Measurements from ENCODE around the gene CSRNP3. TPM values are rescaled to one million over a fixed set of nuclear protein-coding genes. Genes with fewer than 3 reads are reported as not detected.

Gene CSRNP3
- total RNA-seq, 1 experiment from 2014 or later: not detected

- no peak for DNase-seq (ENCODE audit: low read depth, low spot score)
- ChIA-PET CTCF (interaction anchor here (0.7 kb wide), 1 partner anchor 411 kb away, joined by 3 read pairs; no protein-coding TSS in a partner anchor), POLR2A (no interaction called here)
- Histone ChIP-seq H3K4me1 (ENCODE audit: control insufficient read depth, insufficient read depth, low read length) (no peaks in the 10 kb centered on the region), H3K4me3 (ENCODE audit: low read depth in 2 of 2, low read length in 2 of 2) (no peak overlapping the region), H3K27me3 (ENCODE audit: control insufficient read depth, insufficient read depth, low read length) (no peaks in the 10 kb centered on the region), H3K9me3 (ENCODE audit: control insufficient read depth, insufficient read depth, low read depth, low read length) (no peaks in the 10 kb centered on the region), H3K27ac (ENCODE audit: low read length) (no peak overlapping the region), H3K36me3 (ENCODE audit: control insufficient read depth, insufficient read depth, low read length) (no peaks in the 10 kb centered on the region)
- TF ChIP-seq SIN3A (IDR thresholded peaks at IDR 0.05; ENCODE audit: borderline replicate concordance, insufficient read depth, low read depth, low read length) (no peak), POLR2AphosphoS5 (IDR thresholded peaks at IDR 0.05; ENCODE audit: low read depth, low read length) (no peak), TCF7L2 (IDR thresholded peaks at IDR 0.05; ENCODE audit: low read depth, low read length) (no peak), CTCF (IDR thresholded peaks at IDR 0.05) (no peak), REST (IDR thresholded peaks at IDR 0.05; ENCODE audit: insufficient read depth in 1 of 2, low read depth in 2 of 2, low read length in 1 of 2) (no peak)
- in situ Hi-C loops (cut with HindIII; ENCODE audit: low pct_unique_long_range_greater_than_20kb, low sequenced_read_pairs): no loop called here
- ATAC-seq: no peak
- BruUV-seq (replicated peaks): no TSS peak
- intact Hi-C loops (cut with micrococcal nuclease; ENCODE audit: unreplicated experiment): no loop called here
These were observed 89.3 kb downstream of the CSRNP3 start for GRCh38 chr2:165558832-165559231.

- TF ChIP-seq CTCF (IDR thresholded peaks at IDR 0.05): no peak
- Histone ChIP-seq H3K9me3 (ENCODE audit: control insufficient read depth, insufficient read depth, low read depth, low read length) (no peaks in the 10 kb centered on the region), H3K4me1 (ENCODE audit: control insufficient read depth, insufficient read depth, low read length) (no peaks in the 10 kb centered on the region), H3K4me3 (ENCODE audit: low read depth in 2 of 2, low read length in 2 of 2) (no peak overlapping the region), H3K36me3 (ENCODE audit: control insufficient read depth, insufficient read depth, low read length) (no peaks in the 10 kb centered on the region), H3K27me3 (ENCODE audit: control insufficient read depth, insufficient read depth, low read length) (no peaks in the 10 kb centered on the region), H3K27ac (ENCODE audit: low read length) (no peak overlapping the region)
- POLR2A ChIA-PET: no interaction called here
- in situ Hi-C loops (cut with HindIII; ENCODE audit: low pct_unique_long_range_greater_than_20kb, low sequenced_read_pairs): no loop called here
- intact Hi-C loops (cut with micrococcal nuclease; ENCODE audit: unreplicated experiment): loop anchor here (1.0 kb wide), 1 partner anchor 24 kb away; no protein-coding TSS in a partner anchor
- no TSS peak for BruUV-seq (replicated peaks)
- CTCF ChIA-PET: no interaction called here
- ATAC-seq (no peak), DNase-seq (ENCODE audit: low read depth, low spot score) (no peak)
These were observed 91.0 kb downstream of the CSRNP3 start for GRCh38 chr2:165560377-165560988.

Measured in Panc1 (cell line).